Stimulated activated naive B cell treated with anti-CD40 and anti-IgM and Interleukin-4, amounts not matched to agents 10 μg/mL and 1 μg/mL and 100 μg/mL, for 72 hours (primary cell): Measurements from ENCODE around the gene BRIP1.

Experiments used
- ATAC-seq, 2 donors: fragments of 150-1000 bp; cut with Tn5 transposase; replicated peaks; 2 replicates each; pipeline ENCODE4 v1.10.0; 2021; ENCODE audit warnings: moderate library complexity in 1 of 2
- DNase-seq: peaks from one replicate; pipeline ENCODE4 v3.0.0; 2021
- H3K27ac Mint-ChIP-seq: one replicate; pipeline ENCODE4 v1.8.0; 2022; ENCODE audit warnings: mild to moderate bottlenecking, mixed read lengths
- H3K27me3 Mint-ChIP-seq, 2 donors: one replicate each; pipeline ENCODE4 v1.8.0; 2022; ENCODE audit warnings: mixed read lengths in 2 of 2
- H3K36me3 Mint-ChIP-seq, 2 donors: one replicate each; pipeline ENCODE4 v1.8.0; 2022; ENCODE audit warnings: mixed read lengths in 2 of 2, mild to moderate bottlenecking in 1 of 2
- H3K4me1 Mint-ChIP-seq, 2 donors: one replicate each; pipeline ENCODE4 v1.8.0; 2022; ENCODE audit warnings: mixed read lengths in 2 of 2, mild to moderate bottlenecking in 1 of 2
- H3K4me3 Mint-ChIP-seq, 2 donors: one replicate each; pipeline ENCODE4 v1.8.0; 2022; ENCODE audit warnings: mild to moderate bottlenecking in 2 of 2, mixed read lengths in 2 of 2, moderate library complexity in 1 of 2
- H3K9me3 Mint-ChIP-seq, 2 donors: one replicate each; pipeline ENCODE4 v1.8.0; 2022; ENCODE audit warnings: mixed read lengths in 2 of 2, mild to moderate bottlenecking in 1 of 2

Gene BRIP1

DNA sequence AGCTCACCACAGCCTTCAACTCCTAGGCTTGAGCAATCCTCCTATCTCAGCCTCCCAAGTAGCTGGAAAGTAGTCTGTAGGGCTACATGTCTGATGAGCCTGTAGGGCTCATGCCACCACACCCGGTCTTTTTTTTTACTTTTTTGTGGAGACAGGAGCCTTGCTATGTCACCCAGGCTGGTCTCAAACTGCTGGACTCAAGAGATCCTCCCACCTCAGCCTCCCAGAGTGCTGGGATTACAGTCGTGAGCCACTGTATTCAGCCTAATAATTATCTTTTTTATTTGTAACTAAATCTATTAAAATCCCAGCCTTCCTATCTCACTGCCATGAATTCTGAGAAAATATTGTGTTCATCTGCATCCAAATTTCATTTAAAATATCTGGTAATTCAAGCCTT, 15.1 kb downstream of the BRIP1 start:
- H3K4me1 Mint-ChIP-seq: no peaks in the 10 kb centered on the region
- ATAC-seq (no peak), DNase-seq (no peak)
- H3K9me3 Mint-ChIP-seq: no peaks in the 10 kb centered on the region
- peaks cover 0 to 3% of the 10 kb centered on the region in 2 donors for H3K36me3 Mint-ChIP-seq
- H3K27me3 Mint-ChIP-seq: no peaks in the 10 kb centered on the region
- H3K27ac Mint-ChIP-seq: no peak overlapping the region
- no peak overlapping the region for H3K4me3 Mint-ChIP-seq

DNA sequence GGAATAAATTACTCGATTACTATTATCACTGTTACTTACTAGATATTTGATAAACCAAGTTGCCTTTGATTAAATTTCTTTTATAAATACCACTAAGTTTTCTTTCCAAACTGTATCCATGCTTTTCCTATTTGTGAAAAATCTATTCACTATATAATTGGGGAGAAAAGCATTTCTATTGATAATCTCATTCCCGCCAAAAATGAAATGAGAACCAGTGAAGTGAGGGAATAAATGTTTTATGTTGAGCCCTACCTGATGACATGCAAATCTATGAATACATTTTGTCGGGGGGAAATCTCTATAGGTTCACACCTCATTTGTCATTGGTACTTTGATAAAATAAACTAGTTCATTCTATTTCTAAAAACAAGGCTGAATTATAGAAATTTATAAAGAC, 15.7 kb downstream of the BRIP1 start:
- DNase-seq (no peak), ATAC-seq (no peak)
- Mint-ChIP-seq H3K4me3 (no peak overlapping the region), H3K4me1 (no peaks in the 10 kb centered on the region), H3K27ac (no peak overlapping the region), H3K9me3 (no peaks in the 10 kb centered on the region), H3K36me3 (peaks cover 2 to 3% of the 10 kb centered on the region in 2 donors), H3K27me3 (no peaks in the 10 kb centered on the region)

DNA sequence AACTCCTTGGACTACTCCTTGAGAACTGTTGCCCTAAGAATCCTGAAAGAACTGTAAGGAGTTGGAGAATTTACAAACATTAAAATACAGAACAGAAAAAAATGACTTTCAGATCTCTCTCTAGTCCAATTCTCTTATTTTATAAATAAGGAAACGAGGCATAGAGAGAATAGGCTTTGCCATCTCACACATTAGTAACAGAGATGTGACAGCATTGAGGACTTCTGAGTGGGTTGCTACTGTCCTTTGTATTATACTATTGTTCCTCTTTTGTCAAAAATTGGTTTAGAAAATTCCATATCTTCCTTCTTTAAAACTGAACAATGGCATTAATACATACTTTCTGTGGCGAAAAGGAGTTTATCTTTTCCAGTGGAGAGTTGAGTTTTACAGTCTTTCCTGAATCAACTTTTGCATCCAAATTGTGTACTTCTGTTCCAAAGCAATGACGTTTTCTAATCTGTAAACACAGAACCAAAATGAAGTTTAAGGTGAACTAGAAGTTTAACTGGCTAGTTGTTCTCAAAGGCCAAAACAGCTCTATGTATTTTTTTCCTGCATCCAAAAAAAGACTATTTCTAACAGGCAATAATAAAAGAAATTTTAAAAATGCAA, 16.5 kb downstream of the BRIP1 start:
- no peak for ATAC-seq
- H3K9me3 Mint-ChIP-seq: no peaks in the 10 kb centered on the region
- peaks cover 2 to 3% of the 10 kb centered on the region in 2 donors for H3K36me3 Mint-ChIP-seq
- H3K4me1 Mint-ChIP-seq: no peaks in the 10 kb centered on the region
- DNase-seq: no peak
- H3K4me3 Mint-ChIP-seq: no peak overlapping the region
- H3K27ac Mint-ChIP-seq: no peak overlapping the region
- H3K27me3 Mint-ChIP-seq: no peaks in the 10 kb centered on the region

DNA sequence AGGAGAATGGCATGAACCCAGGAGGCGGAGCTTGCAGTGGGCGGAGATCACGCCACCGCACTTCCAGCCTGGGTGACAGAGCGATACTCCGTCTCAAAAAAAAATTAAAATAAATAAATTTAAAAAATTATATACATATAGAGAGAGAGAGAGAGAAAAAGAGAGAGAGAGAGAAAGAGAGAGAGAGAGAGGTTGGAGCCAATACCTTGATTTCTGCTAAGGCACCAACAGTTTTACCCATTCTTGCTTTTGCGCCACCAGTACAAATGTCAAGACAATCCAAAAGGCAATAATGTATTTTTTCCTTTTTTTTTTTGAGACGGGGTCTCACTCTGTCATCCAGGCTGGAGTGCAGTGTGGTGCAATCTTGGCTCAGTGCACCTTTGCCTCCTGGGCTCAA, 17.2 kb downstream of the BRIP1 start:
- ATAC-seq: no peak
- Mint-ChIP-seq H3K27me3 (no peaks in the 10 kb centered on the region), H3K36me3 (peaks cover 2 to 3% of the 10 kb centered on the region in 2 donors), H3K4me3 (no peak overlapping the region), H3K4me1 (no peaks in the 10 kb centered on the region), H3K27ac (no peak overlapping the region), H3K9me3 (no peaks in the 10 kb centered on the region)
- no peak for DNase-seq

DNA sequence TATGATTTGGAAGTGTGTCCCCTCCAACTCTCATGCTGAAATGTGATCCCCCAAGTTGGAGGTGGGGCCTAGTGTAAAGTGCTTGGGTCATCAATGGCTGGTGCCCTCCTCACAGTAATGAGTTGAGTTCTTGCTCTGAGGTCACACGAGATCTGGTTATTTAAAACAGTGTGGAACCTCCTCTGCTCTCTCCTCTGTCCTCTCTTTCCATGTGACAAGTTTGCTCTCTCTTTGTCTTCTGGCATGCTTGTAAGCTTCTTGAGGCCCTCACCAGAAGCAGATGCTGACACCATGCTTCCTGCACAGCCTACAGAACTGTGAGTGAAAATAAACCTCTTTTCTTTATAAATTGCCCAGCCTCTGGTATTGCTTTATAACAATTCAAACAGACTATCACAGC, 19.9 kb downstream of the BRIP1 start:
- Mint-ChIP-seq H3K36me3 (peaks cover 3 to 5% of the 10 kb centered on the region in 2 donors), H3K4me3 (no peak overlapping the region), H3K27me3 (no peaks in the 10 kb centered on the region), H3K9me3 (no peaks in the 10 kb centered on the region), H3K27ac (no peak overlapping the region), H3K4me1 (no peaks in the 10 kb centered on the region)
- DNase-seq (no peak), ATAC-seq (no peak)

DNA sequence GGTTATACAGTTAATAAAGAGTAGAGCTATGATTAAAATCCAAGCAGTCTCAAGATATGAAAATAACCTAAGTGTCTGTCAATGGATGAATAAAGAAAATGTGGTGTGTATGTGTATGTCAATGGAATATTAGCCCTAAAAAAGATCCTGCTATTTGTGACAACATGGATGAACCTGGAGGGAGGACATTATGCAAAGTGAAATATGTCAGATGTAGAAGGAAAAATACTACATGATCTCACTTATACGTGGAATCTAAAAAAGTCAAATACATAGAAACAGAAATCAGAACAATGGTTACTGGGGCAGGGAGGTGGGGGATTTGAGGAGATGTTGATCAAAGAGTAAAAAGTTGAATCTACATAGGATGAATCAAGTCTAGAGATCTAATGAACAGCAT, 20.4 kb downstream of the BRIP1 start:
- ATAC-seq (no peak), DNase-seq (no peak)
- Mint-ChIP-seq H3K4me1 (no peaks in the 10 kb centered on the region), H3K9me3 (no peaks in the 10 kb centered on the region), H3K27ac (no peak overlapping the region), H3K4me3 (no peak overlapping the region), H3K36me3 (peaks cover 3 to 5% of the 10 kb centered on the region in 2 donors), H3K27me3 (no peaks in the 10 kb centered on the region)

DNA sequence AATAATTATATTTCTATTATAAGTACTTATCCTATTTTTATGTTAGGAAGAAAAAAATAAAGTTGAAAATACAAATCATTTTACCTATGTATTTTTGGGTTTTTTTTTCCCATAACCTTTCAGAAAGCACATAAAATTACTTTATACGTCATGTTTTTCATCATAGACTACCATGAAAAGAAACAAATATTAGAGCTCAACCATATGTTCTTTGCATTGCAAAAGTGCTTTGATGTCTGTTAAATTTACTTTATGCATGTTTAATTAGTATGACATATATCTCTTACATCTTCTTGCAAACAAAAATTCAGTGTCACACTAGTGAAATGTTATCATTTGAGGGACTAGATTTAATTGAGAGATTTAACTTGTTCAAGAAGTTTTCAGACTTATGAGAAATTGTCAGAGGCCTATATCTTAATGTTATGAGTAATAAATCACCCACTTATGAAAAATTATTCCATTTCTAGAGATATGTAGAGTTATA, 24.0 kb downstream of the BRIP1 start:
- DNase-seq (no peak), ATAC-seq (no peak)
- Mint-ChIP-seq H3K27me3 (no peaks in the 10 kb centered on the region), H3K27ac (no peak overlapping the region), H3K36me3 (peaks cover 0 to 5% of the 10 kb centered on the region in 2 donors), H3K4me1 (no peaks in the 10 kb centered on the region), H3K9me3 (no peaks in the 10 kb centered on the region), H3K4me3 (no peak overlapping the region)

DNA sequence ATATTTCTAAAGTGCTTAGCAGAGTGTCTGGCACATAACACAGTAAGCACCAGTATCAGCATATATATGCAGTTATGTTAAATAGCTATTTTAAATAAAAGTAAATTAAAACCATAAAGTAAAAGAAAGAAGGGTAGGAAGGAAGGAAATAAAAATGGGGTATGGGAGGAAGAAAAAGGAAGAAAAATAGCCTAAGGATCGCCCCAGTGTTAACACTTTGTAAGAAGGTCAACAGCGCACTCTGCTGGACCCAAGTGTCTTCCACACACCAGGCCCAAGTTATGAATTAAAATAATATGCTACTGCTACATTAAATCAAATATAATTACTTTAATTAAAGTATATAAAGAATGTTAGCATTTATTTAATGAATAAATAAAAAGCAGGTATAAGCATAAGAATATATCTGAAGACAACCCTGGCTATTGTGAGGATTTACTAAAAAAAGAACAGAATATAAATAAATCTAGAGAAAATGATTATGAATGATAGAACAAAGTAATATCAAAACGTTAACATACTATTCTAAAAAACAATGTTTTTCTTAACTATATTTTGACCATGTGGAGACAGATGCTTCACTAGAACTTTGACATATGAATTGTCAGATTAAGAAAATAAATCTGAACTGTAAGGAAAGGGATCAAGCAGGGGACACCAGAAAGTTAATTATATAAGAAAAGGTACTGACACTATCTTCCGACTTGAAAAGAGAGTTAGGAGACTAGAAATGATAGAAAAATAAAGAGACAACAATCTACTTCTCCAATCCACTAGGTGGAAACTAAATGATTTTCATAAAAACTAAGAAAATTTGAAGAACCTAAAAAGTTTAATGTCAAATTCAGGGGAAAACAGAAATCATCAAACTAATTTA, 25.9 kb downstream of the BRIP1 start:
- no peak overlapping the region for H3K27ac Mint-ChIP-seq
- ATAC-seq: peak; percentile 71 to 73

DNA sequence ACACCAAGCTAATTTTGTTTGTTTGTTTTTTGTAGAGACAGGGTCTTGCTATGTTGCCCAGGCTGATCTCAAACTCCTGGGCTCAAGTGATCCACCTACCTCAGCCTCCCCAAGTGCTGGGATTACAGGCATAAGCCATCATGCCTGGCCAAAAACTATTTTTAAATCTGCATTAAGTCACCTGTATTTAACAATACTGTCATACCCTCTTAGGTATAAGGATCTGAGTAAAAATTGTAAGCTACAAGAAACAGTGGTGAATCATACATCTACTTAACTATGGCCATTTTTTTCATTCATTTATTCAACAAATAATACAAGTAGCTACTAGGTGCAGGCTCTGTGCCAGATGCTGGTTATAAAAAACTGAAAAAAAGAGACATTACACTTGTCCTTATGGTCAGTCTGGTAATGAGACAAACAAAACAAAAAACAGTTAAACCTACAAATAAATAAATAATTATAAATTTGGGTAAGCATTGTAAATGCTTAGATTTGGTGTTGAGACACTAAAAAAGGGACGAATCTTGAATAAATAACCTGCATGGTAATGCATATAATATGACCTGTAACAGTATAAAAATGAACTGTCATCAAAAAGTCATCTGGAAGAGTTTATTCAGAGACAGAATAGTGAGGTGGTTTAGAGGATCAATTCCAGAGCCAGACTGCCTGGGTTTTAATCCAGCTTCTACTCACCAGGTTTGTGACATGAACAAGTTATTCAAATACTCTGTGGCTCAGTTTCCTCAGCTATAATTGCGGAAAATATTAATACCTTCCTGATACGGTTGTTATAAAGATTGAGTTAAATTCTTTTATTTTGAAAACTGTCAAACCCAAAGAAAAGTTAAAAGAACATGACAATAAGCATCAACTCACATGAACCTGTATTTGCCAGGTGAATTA, 26.8 kb downstream of the BRIP1 start:
- Mint-ChIP-seq H3K4me1 (no peaks in the 10 kb centered on the region), H3K4me3 (no peak overlapping the region), H3K9me3 (no peaks in the 10 kb centered on the region), H3K27ac (no peak overlapping the region), H3K36me3 (peaks cover 0 to 3% of the 10 kb centered on the region in 2 donors), H3K27me3 (no peaks in the 10 kb centered on the region)
- DNase-seq (no peak), ATAC-seq (no peak)

More for the DNA sequence above, 25.9 kb downstream of the BRIP1 start:
- H3K4me3 Mint-ChIP-seq: no peak overlapping the region
- peaks cover 0 to 3% of the 10 kb centered on the region in 2 donors for H3K36me3 Mint-ChIP-seq
- no peaks in the 10 kb centered on the region for H3K9me3 Mint-ChIP-seq
- H3K27me3 Mint-ChIP-seq: no peaks in the 10 kb centered on the region
- no peaks in the 10 kb centered on the region for H3K4me1 Mint-ChIP-seq
- DNase-seq: no peak

DNA sequence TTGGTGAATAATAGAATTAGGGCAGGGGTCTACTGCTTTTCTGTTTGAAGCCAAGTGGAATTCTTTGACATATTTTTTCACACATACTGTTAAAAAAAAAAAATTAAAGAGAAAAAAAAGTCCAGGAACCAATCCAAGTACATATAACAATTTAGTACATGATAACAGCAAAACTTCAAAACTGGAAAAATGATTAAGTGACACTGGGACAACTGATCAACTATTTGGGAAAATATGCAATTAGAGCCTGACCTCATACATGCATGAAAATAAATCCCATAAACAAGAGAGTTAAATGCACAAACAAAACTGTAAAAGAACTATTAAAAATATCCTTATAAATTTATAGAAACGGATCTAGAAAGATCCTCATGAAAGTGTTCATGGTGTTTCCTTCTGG, 27.7 kb downstream of the BRIP1 start:
- no peaks in the 10 kb centered on the region for H3K9me3 Mint-ChIP-seq
- no peak overlapping the region for H3K4me3 Mint-ChIP-seq
- H3K27ac Mint-ChIP-seq: no peak overlapping the region
- no peak for ATAC-seq
- H3K27me3 Mint-ChIP-seq: no peaks in the 10 kb centered on the region
- DNase-seq: no peak
- no peaks in the 10 kb centered on the region for H3K36me3 Mint-ChIP-seq
- no peaks in the 10 kb centered on the region for H3K4me1 Mint-ChIP-seq

DNA sequence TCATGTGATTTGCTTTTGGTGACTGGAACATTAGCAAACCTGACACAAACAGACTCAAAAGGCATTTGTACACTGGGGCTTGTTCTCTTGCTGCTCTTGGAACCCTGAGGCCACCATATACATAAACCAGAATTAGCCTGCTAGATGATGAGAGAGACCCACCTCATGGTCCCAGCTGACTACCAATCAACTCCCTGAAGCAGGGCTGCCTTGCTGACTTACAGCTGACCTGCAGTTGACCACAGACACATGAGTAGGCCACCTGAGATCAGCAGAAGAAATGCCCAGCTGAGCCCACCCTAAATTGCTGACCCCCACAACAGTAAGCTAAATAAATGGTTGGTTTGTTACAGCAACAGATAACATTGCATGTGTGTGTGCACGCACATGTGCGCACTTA, 28.7 kb downstream of the BRIP1 start:
- DNase-seq (no peak), ATAC-seq (no peak)
- H3K9me3 Mint-ChIP-seq: no peaks in the 10 kb centered on the region
- no peaks in the 10 kb centered on the region for H3K27me3 Mint-ChIP-seq
- H3K27ac Mint-ChIP-seq: no peak overlapping the region
- H3K4me3 Mint-ChIP-seq: no peak overlapping the region
- no peaks in the 10 kb centered on the region for H3K4me1 Mint-ChIP-seq
- no peaks in the 10 kb centered on the region for H3K36me3 Mint-ChIP-seq

DNA sequence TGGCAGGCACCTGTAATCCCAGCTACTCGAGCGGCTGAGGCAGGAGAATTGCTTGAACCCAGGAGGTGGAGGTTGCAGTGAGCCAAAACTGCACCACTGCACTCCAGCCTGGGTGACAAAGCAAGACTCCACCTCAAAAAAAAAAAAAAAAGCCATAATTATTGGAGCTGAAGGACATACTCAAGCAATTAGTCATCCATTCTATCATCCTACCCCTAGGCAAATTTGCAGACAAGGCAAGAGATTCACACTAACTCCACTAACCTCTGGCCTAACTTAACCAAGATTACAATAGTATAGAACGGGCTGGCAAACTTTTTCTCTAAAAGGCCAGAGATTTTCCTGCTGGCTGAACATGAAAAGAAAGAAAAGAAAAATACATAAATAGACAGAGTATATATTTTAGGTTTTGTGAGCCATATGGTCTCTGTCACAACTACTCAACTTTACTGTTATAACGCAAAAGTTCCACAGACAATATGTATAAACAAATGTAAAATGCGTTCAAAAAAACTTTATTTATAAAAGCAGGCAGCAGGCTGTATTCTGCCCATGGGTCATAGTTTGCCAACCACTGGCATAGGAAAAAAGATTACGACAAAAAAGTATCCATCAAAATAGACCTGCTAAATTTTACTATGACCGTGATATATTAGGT, 29.7 kb downstream of the BRIP1 start:
- ATAC-seq: no peak
- DNase-seq: no peak
- no peaks in the 10 kb centered on the region for H3K36me3 Mint-ChIP-seq
- H3K27me3 Mint-ChIP-seq: no peaks in the 10 kb centered on the region
- no peaks in the 10 kb centered on the region for H3K4me1 Mint-ChIP-seq
- H3K4me3 Mint-ChIP-seq: no peak overlapping the region
- no peak overlapping the region for H3K27ac Mint-ChIP-seq
- no peaks in the 10 kb centered on the region for H3K9me3 Mint-ChIP-seq

DNA sequence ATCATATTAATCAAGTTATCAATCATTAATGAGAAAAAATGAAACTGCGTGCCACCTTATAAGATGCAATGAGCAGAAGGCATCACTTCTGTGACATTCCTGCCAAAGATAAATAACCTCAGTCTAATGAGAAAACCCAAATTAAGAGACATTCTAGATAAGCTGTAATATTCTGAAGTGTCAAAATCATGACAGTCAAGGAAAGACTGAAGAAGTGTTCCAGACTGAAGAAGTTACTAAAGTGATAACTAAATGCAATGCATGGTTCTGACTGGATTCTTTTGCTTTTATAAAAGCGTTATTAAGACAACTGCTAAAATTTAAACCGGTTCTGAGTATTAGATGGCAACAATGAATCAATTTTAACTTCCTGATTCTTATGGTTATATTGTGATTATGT, 30.9 kb downstream of the BRIP1 start:
- ATAC-seq (no peak), DNase-seq (no peak)
- Mint-ChIP-seq H3K27ac (no peak overlapping the region), H3K4me1 (no peaks in the 10 kb centered on the region), H3K4me3 (no peak overlapping the region), H3K36me3 (no peaks in the 10 kb centered on the region), H3K9me3 (no peaks in the 10 kb centered on the region), H3K27me3 (no peaks in the 10 kb centered on the region)

DNA sequence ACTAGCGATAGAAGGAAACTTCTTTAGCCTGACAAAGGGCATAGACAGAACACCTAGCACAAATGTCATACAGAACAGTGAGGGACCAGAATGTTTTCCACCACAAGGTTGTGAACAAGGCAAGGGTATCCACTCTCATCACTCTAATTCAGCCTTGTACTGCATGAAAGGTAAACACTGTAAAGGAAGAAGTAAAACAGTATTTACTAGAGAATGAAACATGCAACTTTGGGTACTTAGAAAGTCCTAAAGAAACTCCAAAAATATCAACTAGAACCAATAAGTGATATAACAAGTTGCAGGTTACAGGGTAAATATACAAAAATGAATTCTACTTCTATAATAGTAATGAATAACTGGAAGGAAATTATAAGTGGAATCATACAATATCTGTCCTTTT, 32.2 kb downstream of the BRIP1 start:
- no peak overlapping the region for H3K27ac Mint-ChIP-seq
- no peaks in the 10 kb centered on the region for H3K27me3 Mint-ChIP-seq
- no peaks in the 10 kb centered on the region for H3K4me1 Mint-ChIP-seq
- H3K4me3 Mint-ChIP-seq: no peak overlapping the region
- H3K9me3 Mint-ChIP-seq: peaks cover 0 to 2% of the 10 kb centered on the region in 2 donors
- no peak for ATAC-seq
- H3K36me3 Mint-ChIP-seq: peaks cover 3 to 4% of the 10 kb centered on the region in 2 donors
- DNase-seq: no peak
